Measurements from ENCODE around the gene KIF22.
"Not testable (repeated sequence)": the region's sequence is repeated elsewhere in the genome, so short reads cannot be mapped to it uniquely, and the experiment has no call there.

Gene KIF22

DNA sequence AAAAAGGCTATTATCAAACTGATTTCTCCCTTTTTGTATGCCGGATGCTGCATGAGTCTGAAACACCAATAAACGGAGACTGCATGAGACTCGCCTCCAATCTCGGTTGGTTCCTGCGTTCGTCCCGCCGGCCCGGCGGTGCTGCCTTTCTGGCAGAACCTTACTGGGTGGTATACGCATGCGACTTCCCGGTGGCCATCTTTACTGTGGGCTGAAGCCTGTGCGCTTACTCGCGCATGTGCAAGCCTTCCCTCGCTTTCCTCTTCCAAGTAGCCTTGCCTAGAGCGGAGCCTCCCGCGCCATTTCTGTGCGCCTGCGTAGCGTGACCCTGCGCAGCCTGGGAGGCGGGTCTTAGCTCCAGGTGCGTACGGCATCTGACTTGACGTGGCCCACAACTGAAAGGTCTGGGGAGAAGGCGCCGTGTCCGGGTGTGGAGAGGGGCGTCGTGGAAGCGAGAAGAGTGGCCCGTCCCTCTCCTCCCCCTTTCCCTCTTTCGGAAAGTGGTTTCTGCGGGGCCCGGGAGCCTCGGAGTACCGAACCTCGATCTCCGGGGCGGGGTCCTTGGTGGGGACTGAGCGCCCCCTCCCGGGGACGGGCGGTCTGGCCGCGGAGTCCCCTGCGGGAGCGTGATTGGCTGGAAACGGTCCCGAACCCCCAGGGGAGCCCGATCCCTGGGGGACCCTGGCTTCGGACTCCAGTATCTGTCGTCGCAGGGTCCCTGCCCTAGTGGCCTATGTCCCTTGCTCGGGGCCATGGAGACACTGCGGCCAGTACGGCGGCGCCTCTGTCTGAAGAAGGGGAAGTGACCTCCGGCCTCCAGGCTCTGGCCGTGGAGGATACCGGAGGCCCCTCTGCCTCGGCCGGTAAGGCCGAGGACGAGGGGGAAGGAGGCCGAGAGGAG, 25.5 kb downstream of the KIF22 start, which contains the start of gene PAGR1:
Gene PAGR1, plus strand, starts transcription at position 360 of the 901 bp plus-strand sequence. Its CDS starts 374 bp downstream, at position 734.
- DNase-seq, result peak; percentile 100

DNA sequence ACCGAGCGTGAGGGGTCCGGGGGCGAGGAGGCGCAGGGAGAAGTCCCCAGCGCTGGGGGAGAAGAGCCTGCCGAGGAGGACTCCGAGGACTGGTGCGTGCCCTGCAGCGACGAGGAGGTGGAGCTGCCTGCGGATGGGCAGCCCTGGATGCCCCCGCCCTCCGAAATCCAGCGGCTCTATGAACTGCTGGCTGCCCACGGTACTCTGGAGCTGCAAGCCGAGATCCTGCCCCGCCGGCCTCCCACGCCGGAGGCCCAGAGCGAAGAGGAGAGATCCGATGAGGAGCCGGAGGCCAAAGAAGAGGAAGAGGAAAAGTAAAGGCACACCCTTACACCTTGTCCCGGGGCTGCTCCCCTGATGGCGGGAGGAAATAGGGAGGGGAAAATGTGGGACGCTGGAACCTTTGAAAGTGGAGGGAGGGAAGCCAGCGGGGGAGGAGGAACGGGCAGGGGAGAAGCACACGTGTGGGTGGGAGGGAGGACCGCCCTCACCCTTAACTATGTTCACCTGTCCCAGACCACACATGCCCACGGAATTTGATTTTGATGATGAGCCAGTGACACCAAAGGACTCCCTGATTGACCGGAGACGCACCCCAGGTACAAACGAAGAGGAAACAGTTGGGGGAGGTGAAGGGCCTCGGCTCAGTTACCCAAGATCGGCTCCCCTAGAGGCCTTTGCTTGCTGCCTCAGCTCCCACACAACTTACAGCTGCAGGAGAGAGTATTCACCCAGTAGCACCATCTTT, 26.3 kb downstream of the KIF22 start:
- peak; percentile 59 for DNase-seq

DNA sequence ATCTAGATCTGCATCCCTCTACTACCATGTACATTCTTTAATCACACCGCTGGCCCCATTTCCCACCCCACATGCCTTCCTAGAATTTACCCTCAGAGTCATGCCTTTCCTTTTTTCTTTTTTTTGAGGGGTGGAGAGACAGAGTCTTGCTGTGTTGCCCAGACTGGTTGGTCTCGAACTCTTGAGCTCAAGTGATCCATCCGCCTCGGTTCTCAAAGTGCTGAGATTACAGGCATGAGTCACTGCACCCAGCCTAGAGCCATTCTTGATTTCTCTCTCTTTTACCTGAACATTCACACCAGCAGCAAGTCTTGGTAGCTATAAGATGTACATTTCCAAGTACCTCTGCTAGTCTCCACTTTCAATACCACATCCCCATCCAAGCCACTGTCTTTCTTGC, 27.5 kb downstream of the KIF22 start:
- no peak for DNase-seq

DNA sequence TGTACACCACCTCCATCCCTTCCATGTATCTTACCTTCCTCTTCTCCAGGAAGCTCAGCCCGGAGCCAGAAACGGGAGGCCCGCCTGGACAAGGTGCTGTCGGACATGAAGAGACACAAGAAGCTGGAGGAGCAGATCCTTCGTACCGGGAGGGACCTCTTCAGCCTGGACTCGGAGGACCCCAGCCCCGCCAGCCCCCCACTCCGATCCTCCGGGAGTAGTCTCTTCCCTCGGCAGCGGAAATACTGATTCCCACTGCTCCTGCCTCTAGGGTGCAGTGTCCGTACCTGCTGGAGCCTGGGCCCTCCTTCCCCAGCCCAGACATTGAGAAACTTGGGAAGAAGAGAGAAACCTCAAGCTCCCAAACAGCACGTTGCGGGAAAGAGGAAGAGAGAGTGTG, 29.0 kb downstream of the KIF22 start:
- no peak for DNase-seq

- DNase-seq, result peak; percentile 54
These were observed 29.7 kb downstream of the KIF22 start, which contains the start of gene MVP for GRCh38 chr16:29820271-29820701. Gene MVP, plus strand, starts transcription at chr16:29820462. Its CDS starts 10,088 bp downstream, at chr16:29830550.

DNA sequence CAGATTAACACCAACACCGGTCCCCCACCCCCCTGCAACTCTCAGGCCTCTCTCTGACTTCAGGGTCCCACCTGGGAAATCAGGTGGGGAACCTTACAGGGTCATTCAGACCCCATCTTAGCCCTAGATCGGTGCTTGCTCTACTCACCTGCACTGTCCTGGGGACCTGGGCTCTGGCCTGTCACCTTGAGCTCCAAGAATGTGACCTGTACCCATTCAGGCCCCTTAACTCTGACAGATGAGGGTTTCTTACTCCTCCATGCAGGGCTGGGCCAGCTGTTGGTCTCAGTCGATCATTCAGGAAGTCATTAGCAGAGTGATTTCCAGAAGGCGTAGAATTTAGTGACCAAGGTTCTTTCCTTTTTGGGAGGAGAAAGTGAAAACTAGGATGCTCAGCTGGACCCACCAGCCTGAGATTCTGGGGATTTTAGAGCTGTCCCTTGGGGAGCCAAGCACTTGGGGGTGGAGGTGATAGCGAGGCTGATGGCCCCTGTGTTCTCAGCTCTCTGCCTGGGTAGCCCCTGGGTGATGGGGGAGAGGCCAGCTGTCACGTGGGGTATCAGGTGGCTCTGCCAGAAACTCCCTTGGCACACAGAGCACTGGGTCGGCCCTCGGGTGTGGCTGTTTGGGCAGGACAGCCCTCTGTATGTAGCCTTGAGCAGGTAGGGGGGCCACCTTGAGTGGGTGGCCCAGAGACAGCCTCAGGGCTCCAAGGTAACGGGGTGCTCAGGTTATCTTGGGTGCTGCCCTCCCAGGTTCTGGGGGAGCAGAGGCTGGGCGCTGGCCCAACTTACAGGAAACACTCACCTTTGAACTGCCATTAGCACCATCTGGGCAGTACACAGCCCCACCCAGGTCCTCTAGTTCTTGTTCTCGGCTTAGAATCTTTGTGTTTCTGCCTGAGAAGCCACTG, 30.4 kb downstream of the KIF22 start:
- DNase-seq, result peak; percentile 57

DNA sequence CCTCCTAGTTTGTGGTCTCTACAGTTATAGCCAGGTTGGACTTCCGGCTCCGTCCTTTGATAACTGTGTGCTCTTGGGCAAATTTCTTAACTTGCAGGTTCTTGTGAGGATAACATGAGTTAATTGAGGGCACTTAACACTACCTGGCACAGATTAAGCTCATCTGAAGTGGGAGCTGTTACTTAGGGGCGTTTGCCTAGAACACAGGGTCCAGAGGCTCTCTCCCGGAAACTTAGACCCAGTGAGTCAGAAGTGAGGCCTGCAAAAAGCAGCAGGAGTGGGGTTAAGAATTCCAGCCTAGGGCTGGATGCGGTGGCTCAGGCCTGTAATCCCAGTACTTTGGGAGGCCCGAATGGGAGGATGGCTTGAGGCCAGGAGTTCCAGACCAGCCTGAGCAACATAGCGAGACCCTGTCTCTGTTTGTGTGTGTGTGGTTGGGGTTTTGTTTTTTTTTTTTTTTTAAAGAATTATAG, 31.1 kb downstream of the KIF22 start:
- DNase-seq, result no peak

GRCh38 chr16:29824589-29825144, 34.1 kb downstream of the KIF22 start:
- no peak for DNase-seq

- no peak for DNase-seq
These were observed 34.8 kb downstream of the KIF22 start for GRCh38 chr16:29825145-29826044.

- no peak for DNase-seq
These were observed 35.8 kb downstream of the KIF22 start for GRCh38 chr16:29826342-29826695.

- no peak for DNase-seq
These were observed 40.2 kb downstream of the KIF22 start for GRCh38 chr16:29830774-29831173.

- no peak for DNase-seq
These were observed 40.9 kb downstream of the KIF22 start for GRCh38 chr16:29831490-29831889.

GRCh38 chr16:29833219-29833618, 42.7 kb downstream of the KIF22 start:
- DNase-seq, result not testable (repeated sequence)

DNA sequence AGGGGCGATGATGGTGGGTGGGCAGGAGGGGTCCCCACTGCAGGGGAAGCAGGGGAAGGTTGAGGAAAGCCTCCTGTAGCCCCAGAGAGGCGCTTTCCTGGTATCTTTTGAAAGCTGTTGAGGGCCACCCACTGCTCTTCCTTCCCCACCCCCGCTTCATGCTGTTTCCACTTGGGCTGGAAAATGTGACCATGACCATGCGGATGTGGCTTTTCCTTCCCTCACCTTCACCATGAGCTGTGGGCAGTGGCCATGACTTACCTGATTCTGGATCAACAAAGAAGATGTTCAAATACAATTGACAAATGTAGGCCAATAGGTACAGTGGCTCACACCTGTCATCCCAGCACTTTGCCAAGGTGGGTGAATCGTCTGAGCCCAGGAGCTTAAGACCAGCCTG, 43.5 kb downstream of the KIF22 start:
- DNase-seq, result no peak

DNA sequence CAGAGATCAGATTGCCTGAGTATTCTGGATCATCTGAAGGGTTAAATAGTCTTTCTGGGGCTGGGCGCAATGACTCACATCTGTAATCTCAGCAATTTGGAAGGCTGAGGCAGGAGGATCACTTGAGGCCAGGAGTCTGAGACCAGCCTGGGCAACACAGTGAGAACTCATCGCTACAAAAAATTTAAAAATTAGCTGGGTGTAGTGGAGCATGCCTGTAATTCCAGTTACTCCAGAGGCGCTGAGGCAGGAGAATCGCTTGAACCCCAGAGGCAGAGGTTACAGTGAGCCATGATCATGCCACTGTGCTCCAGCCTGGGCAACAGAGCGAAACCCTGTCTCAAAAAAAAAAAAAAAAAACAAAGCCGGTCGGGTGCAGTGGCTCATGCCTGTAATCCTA, 45.4 kb downstream of the KIF22 start:
- DNase-seq, result no peak

DNA sequence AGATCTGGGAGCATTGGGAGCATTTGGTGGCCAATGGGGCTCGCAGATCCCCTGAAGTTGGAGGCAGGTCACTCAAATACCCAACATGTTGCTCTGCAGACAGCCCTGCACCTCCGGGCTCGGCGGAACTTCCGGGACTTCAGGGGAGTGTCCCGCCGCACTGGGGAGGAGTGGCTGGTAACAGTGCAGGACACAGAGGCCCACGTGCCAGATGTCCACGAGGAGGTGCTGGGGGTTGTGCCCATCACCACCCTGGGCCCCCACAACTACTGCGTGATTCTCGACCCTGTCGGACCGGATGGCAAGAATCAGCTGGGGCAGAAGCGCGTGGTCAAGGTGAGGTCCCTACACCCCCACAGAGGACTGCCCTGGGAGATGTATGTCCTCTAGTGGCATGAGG, 46.1 kb downstream of the KIF22 start:
- no peak for DNase-seq

- DNase-seq, result no peak
These were observed 47.3 kb downstream of the KIF22 start for GRCh38 chr16:29837841-29838240.

DNA sequence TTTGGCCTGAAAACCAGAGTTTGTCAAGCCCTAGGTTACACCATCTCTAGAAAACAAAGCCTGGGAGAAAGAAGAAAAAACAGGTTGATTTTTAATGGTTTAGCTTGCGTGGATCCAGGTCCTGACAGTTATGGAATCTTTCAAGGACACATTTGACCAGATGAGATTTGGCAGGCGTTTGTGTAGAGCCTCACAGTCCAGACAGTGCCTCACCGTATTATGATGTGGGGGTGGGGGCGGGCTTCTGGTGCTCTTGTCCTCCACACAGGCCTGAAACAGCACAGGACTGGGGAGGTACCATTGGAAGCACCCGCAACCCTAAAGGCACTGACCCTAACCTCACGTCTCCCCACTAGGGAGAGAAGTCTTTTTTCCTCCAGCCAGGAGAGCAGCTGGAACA, 49.3 kb downstream of the KIF22 start:
- DNase-seq, result no peak

DNA sequence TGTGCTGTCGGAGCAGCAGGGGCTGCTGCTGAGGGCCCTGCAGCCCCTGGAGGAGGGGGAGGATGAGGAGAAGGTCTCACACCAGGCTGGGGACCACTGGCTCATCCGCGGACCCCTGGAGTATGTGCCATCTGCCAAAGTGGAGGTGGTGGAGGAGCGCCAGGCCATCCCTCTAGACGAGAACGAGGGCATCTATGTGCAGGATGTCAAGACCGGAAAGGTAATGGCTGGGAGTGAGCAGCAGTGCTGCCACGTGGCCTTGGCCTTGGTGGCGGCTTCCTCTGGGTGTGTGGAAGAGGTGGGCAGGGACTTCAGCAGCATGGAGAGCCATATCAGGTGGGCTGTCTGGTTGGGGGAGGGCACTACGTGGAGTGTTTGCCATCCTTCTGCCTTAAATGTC, 49.7 kb downstream of the KIF22 start:
- DNase-seq, result no peak

- DNase-seq, result no peak
These were observed 51.1 kb downstream of the KIF22 start for GRCh38 chr16:29841631-29842030.

- no peak for DNase-seq
These were observed 52.3 kb downstream of the KIF22 start for GRCh38 chr16:29842732-29843346.

All from CD4-positive, alpha-beta T cell treated with Interleukin-15 for 1 hour (primary cell).